ENCODE results near the gene PQBP1. TPM values are rescaled to one million over a fixed set of nuclear protein-coding genes. Genes with fewer than 3 reads are reported as not detected.

The PQBP1 gene
- total RNA-seq, 1 donor from 2014 or later = 120 TPM

DNA sequence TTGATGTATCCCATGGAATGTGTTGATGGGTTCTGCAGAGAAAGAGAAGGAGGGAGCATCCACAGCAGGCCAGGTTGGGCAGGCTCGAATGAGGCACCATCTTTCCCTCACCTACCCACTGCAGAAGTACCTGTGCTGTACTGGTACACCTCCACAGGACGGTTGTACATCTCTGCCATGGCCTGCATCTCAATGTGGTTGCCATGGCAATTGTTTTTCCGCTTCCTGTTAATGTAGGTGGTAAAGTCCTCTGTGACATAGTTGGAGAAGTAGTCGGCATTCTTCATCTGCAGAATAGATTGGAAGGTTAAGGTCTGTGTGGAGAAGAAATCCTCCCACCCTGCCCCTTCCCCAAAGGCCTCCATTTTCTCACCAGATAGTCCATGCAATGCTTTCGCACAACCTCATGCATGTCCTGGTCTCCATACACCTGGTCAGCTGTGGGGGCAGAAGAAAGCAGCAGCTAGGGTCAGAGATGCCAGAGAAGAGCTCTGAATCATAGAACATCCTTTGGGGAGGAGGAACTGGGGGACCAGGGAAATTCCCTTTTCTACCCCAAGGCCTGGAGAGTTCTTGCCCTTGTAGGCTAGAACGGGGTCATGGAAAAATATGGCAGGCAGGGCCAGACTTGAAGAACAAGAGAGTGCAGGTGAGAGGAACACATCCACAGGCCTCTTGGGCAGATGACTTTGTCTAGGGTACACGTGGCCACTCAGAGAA lies 37.0 kb downstream of the PQBP1 start:
- no peaks in the 10 kb centered on the region for H3K36me3 Mint-ChIP-seq (ENCODE audit: unreplicated experiment)
- peaks cover 3% of the 10 kb centered on the region for H3K27me3 Mint-ChIP-seq (ENCODE audit: unreplicated experiment)
- H3K27ac Mint-ChIP-seq (ENCODE audit: unreplicated experiment) = no peak overlapping the region
- no peak for DNase-seq
- TF ChIP-seq, protein P1, sequence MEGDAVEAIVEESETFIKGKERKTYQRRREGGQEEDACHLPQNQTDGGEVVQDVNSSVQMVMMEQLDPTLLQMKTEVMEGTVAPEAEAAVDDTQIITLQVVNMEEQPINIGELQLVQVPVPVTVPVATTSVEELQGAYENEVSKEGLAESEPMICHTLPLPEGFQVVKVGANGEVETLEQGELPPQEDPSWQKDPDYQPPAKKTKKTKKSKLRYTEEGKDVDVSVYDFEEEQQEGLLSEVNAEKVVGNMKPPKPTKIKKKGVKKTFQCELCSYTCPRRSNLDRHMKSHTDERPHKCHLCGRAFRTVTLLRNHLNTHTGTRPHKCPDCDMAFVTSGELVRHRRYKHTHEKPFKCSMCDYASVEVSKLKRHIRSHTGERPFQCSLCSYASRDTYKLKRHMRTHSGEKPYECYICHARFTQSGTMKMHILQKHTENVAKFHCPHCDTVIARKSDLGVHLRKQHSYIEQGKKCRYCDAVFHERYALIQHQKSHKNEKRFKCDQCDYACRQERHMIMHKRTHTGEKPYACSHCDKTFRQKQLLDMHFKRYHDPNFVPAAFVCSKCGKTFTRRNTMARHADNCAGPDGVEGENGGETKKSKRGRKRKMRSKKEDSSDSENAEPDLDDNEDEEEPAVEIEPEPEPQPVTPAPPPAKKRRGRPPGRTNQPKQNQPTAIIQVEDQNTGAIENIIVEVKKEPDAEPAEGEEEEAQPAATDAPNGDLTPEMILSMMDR (IDR thresholded peaks at IDR 0.05; ENCODE audit: partially characterized antibody, unreplicated experiment) = no peak
- no peaks in the 10 kb centered on the region for H3K9me3 Mint-ChIP-seq (ENCODE audit: unreplicated experiment)
- H3K4me1 Mint-ChIP-seq (ENCODE audit: low read depth, unreplicated experiment) = peaks cover 2% of the 10 kb centered on the region
- no peak overlapping the region for H3K4me3 Mint-ChIP-seq (ENCODE audit: unreplicated experiment)

DNA sequence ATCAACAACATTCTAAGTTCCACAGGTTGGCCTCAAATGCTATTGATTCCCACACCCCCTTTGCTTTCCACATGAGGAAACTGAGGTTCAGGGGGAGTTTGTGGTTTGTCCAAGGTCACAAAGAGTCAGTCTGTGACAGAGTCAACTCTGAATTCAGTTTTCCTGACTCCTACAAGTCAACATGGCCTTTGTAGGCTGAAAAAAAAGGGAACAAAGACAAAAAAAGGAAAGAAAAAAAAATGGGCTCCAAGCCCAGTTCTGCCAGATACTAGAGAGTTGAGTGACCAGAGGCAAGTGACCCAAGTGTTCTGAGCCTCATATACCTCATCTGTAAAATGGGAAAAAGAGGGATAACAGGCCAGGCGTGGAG lies 37.6 kb downstream of the PQBP1 start:
- no peak overlapping the region for H3K4me3 Mint-ChIP-seq (ENCODE audit: unreplicated experiment)
- TF ChIP-seq, protein P1 (IDR thresholded peaks at IDR 0.05; ENCODE audit: partially characterized antibody, unreplicated experiment) = no peak
- no peak overlapping the region for H3K27ac Mint-ChIP-seq (ENCODE audit: unreplicated experiment)
- no peaks in the 10 kb centered on the region for H3K36me3 Mint-ChIP-seq (ENCODE audit: unreplicated experiment)
- H3K9me3 Mint-ChIP-seq (ENCODE audit: unreplicated experiment) = no peaks in the 10 kb centered on the region
- peaks cover 3% of the 10 kb centered on the region for H3K4me1 Mint-ChIP-seq (ENCODE audit: low read depth, unreplicated experiment)
- peaks cover 1% of the 10 kb centered on the region for H3K27me3 Mint-ChIP-seq (ENCODE audit: unreplicated experiment)
- no peak for DNase-seq

DNA sequence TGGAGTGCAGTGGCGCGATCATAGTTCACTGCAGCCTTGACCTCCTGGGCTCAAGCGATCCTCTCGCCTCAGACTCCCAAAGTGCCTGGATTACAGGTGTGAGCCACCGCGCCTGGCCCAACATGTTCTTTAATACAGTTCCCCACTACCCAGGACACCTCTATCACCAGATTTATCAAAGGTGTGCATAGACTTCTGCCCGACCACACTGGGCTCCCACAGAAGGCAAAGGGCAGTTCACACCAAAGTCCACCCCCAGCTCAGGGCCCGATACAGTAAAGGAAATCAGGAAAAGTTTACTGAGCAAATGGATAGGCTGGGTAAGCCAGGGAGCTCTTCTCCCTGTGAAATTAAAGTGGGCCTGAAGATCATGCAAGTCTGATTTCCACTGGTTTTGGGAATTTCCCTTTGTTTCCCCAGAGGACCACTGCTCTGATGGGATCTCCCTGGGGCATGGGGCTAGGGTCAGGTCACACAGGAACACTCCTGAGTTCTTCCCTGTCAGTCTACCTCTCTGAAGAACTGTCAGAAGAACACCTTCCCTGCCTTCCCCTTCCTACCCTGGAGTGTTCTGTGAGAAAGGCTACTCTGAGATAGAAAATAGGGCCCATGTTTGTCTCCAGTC lies 38.8 kb downstream of the PQBP1 start:
- no peak for DNase-seq
- Mint-ChIP-seq H3K36me3 (ENCODE audit: unreplicated experiment) (no peaks in the 10 kb centered on the region), H3K27ac (ENCODE audit: unreplicated experiment) (no peak overlapping the region), H3K4me3 (ENCODE audit: unreplicated experiment) (no peak overlapping the region), H3K27me3 (ENCODE audit: unreplicated experiment) (peaks cover 1% of the 10 kb centered on the region), H3K4me1 (ENCODE audit: low read depth, unreplicated experiment) (peaks cover 5% of the 10 kb centered on the region), H3K9me3 (ENCODE audit: unreplicated experiment) (no peaks in the 10 kb centered on the region)
- TF ChIP-seq, protein P1 (IDR thresholded peaks at IDR 0.05; ENCODE audit: partially characterized antibody, unreplicated experiment) = no peak

DNA sequence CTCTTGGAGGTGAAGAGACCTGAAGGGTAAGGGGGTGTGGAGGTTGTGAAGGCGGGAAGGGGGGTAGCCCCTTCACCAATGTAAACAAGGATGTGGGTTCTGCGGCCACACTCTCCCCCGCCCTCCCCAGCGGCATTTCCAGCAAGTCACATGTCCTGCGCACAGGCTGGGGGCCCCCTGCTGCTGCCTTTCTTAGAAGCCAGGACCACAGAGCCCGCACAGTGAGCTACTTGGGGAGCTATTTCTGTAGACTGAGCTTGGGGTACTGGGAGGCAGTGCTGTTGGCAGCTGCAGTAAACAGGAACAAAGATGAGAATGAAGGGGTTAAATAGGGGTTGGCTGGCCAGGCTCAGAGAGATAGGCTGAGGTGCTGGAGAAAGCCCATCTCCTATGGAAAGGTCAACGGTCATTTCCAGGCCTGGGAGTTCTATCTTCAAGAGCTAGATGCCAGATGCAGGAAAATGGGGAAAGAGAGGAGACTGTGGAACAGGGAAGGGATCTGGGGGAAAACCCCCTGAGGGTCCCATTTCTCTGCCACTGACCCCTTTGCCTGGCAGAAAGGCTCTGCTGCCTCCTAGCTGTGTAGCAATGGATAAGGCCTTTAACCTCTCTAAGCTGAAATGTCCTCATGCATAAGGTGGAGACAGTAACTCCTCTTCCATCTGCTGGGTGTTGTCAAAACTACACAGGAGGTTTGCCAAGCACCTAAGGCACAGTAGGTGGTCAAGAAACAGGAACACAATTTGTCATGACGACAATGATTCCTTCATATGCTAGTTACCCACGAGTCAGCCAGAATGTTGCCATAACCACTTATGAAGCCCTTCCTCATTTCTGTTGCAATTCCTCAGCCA lies 39.6 kb downstream of the PQBP1 start:
- H3K36me3 Mint-ChIP-seq (ENCODE audit: unreplicated experiment) = no peaks in the 10 kb centered on the region
- peaks cover 1% of the 10 kb centered on the region for H3K27me3 Mint-ChIP-seq (ENCODE audit: unreplicated experiment)
- H3K9me3 Mint-ChIP-seq (ENCODE audit: unreplicated experiment) = no peaks in the 10 kb centered on the region
- TF ChIP-seq, protein P1 (IDR thresholded peaks at IDR 0.05; ENCODE audit: partially characterized antibody, unreplicated experiment) = no peak
- peak overlapping the region; percentile 51 for H3K4me3 Mint-ChIP-seq (ENCODE audit: unreplicated experiment)
- peak overlapping the region; percentile 43 for H3K27ac Mint-ChIP-seq (ENCODE audit: unreplicated experiment)
- H3K4me1 Mint-ChIP-seq (ENCODE audit: low read depth, unreplicated experiment) = peaks cover 10% of the 10 kb centered on the region
- DNase-seq = no peak

Data from glutamatergic neuron (in vitro differentiated cells).